ENCODE data around the gene MUC5B.

Gene MUC5B

DNA sequence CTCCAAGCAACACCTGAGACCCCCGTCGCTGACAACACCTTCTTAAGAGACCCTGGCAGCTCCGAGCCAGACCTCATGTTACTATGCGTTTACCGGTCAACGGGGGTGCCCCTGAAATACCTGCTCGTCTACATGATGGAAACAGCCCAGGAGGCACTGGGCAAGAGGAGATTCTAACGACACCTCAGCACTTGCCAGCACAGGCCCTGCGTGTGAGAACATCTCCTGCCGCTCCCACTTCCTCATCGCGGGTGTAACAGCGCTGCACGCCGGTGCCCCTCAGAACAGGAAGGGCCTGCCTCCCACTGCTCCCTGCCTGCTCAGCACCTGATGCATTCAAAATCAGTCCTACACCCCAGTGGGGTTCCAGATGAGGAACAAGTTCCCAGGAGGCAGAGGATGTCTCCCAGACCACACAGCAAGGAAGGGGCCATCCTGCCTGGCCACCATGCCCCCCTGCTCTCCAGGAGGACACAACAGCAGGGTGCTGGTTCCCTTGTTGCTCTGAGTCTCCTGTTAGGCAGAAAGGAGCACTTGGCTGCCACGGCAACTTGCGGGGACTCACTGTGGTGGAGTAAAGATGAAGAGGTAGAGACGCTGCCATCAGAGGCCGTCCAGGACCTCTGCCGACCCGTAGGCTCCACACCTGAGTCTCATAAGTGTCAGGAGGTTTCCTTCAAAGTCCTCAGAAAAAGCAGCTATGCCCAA, 84.5 kb downstream of the MUC5B start:
- TF ChIP-seq Cebpa-rat (IDR thresholded peaks at IDR 0.05): no peak
- Histone ChIP-seq H3K36me3 (peaks cover 33% of the 10 kb centered on the region; the same call in 1 of the 2 replicates), H3K9ac (no peak overlapping the region), H3K4me2 (peak overlapping the region; percentile 99), H3K4me3 (no peak overlapping the region), H4K20me1 (peaks cover 68% of the 10 kb centered on the region), H3K27ac (no peak overlapping the region), H3K9me3 (peaks cover 19% of the 10 kb centered on the region), H3K27me3 (no peaks in the 10 kb centered on the region), H3K4me1 (peaks cover 68% of the 10 kb centered on the region)

- H3K36me3 ChIP-seq: peaks cover 24% of the 10 kb centered on the region; the same call in 1 of the 2 replicates
- H4K20me1 ChIP-seq: peaks cover 60% of the 10 kb centered on the region
- H3K4me1 ChIP-seq: peaks cover 68% of the 10 kb centered on the region
- H3K27ac ChIP-seq: no peak overlapping the region
- peaks cover 21% of the 10 kb centered on the region for H3K9me3 ChIP-seq
- peak overlapping the region; percentile 99 for H3K4me2 ChIP-seq
- TF ChIP-seq Cebpa-rat (IDR thresholded peaks at IDR 0.05): no peak
- no peaks in the 10 kb centered on the region for H3K27me3 ChIP-seq
- peak overlapping the region; percentile 82; the same call in 1 of the 2 replicates for H3K9ac ChIP-seq
- H3K4me3 ChIP-seq: peak overlapping the region; percentile 90
These were observed 85.3 kb downstream of the MUC5B start for GRCh38 chr11:1307998-1308742.

GRCh38 chr11:1308743-1309497, 86.1 kb downstream of the MUC5B start:
- H4K20me1 ChIP-seq: peaks cover 52% of the 10 kb centered on the region
- no peak for TF ChIP-seq Cebpa-rat (IDR thresholded peaks at IDR 0.05)
- peak overlapping the region; percentile 82 for H3K9ac ChIP-seq
- peaks cover 68% of the 10 kb centered on the region for H3K4me1 ChIP-seq
- peaks cover 19% of the 10 kb centered on the region; the same call in 1 of the 2 replicates for H3K36me3 ChIP-seq
- peaks cover 21% of the 10 kb centered on the region for H3K9me3 ChIP-seq
- H3K27me3 ChIP-seq: no peaks in the 10 kb centered on the region
- peak overlapping the region; percentile 90 for H3K4me3 ChIP-seq
- peak overlapping the region; percentile 80 for H3K27ac ChIP-seq
- peak overlapping the region; percentile 99 for H3K4me2 ChIP-seq

- Histone ChIP-seq H3K4me1 (peaks cover 64% of the 10 kb centered on the region), H3K27me3 (no peaks in the 10 kb centered on the region), H4K20me1 (peaks cover 45% of the 10 kb centered on the region), H3K9me3 (peaks cover 21% of the 10 kb centered on the region), H3K4me2 (peak within 1 kb of the TSS; percentile 99), H3K36me3 (peaks cover 19% of the 10 kb centered on the region; the same call in 1 of the 2 replicates), H3K9ac (peak within 1 kb of the TSS; percentile 82), H3K4me3 (peak within 1 kb of the TSS; percentile 90), H3K27ac (peak within 1 kb of the TSS; percentile 83)
- no peak for TF ChIP-seq Cebpa-rat (IDR thresholded peaks at IDR 0.05)
These were observed 86.8 kb downstream of the MUC5B start, which contains the start of gene TOLLIP for GRCh38 chr11:1309498-1310317. Gene TOLLIP (minus strand): TSS chr11:1309632. CDS start chr11:1309498, 134 bp downstream.

DNA sequence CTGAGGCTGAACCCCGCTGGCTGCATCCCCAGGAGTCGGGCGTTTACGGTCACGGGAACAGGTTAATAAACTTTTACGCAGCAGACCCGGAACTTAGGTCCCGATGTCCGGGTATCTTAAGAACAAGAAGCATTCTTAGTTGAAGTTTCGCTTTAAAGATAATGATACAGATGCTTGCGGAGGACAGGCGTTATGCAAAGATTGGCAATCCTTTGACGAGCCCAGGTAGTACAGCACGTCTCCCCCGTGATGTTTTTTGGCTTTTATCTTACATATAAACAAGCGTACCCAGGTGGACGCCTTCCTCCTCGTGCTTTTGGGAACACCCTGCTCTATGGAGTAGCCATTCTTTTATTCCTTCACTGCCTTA, 87.4 kb downstream of the MUC5B start:
- Histone ChIP-seq H4K20me1 (peaks cover 39% of the 10 kb centered on the region), H3K4me1 (peaks cover 59% of the 10 kb centered on the region), H3K27me3 (no peaks in the 10 kb centered on the region), H3K9me3 (peaks cover 21% of the 10 kb centered on the region), H3K4me2 (peak overlapping the region; percentile 86), H3K27ac (peak overlapping the region; percentile 83), H3K36me3 (peaks cover 16% of the 10 kb centered on the region; the same call in 1 of the 2 replicates), H3K9ac (peak overlapping the region; percentile 82; the same call in 1 of the 2 replicates), H3K4me3 (peak overlapping the region; percentile 90)
- TF ChIP-seq Cebpa-rat (IDR thresholded peaks at IDR 0.05): no peak

- Histone ChIP-seq H3K27ac (peak overlapping the region; percentile 83), H3K27me3 (no peaks in the 10 kb centered on the region), H3K36me3 (peaks cover 10% of the 10 kb centered on the region; the same call in 1 of the 2 replicates), H3K4me3 (peak overlapping the region; percentile 90), H3K4me1 (peaks cover 52% of the 10 kb centered on the region), H4K20me1 (peaks cover 32% of the 10 kb centered on the region), H3K4me2 (peak overlapping the region; percentile 86), H3K9me3 (peaks cover 21% of the 10 kb centered on the region), H3K9ac (0 out of 2 replicates have a peak overlapping the region, but pooled peaks have one; percentile 4)
- TF ChIP-seq Cebpa-rat (IDR thresholded peaks at IDR 0.05): no peak
These were observed 88.1 kb downstream of the MUC5B start for GRCh38 chr11:1310772-1311468.
